Measurements from ENCODE around the gene AKR1C8. TPM values are rescaled to one million over a fixed set of nuclear protein-coding genes. Genes with fewer than 3 reads are reported as not detected.

AKR1C8 gene
- polyA plus RNA-seq, 1 donor from 2014 or later: 0.54 TPM

- H4K20me1 ChIP-seq (ENCODE audit: insufficient read depth): no peaks in the 10 kb centered on the region
- no peaks in the 10 kb centered on the region for H3K79me2 ChIP-seq (replicated peaks; ENCODE audit: insufficient read depth, low read length)
- no peak overlapping the region for H2AFZ ChIP-seq (ENCODE audit: low read depth, low read length)
- no peak overlapping the region for H3K9ac ChIP-seq (ENCODE audit: low read length)
- H3K36me3 ChIP-seq (ENCODE audit: insufficient read depth, low read length): no peaks in the 10 kb centered on the region
- H3K4me3 ChIP-seq (ENCODE audit: low read length): no peak overlapping the region
- H3K4me2 ChIP-seq (ENCODE audit: low read length): no peak overlapping the region
- TF ChIP-seq SMC3 (conservative IDR thresholded peaks at IDR 0.05; ENCODE audit: poor library complexity) (no peak), RAD21 (conservative IDR thresholded peaks at IDR 0.05) (no peak), CTCF (IDR thresholded peaks at IDR 0.05; ENCODE audit: poor library complexity, severe bottlenecking) (no peak), REST (IDR thresholded peaks at IDR 0.05; ENCODE audit: borderline replicate concordance) (no peak), MXI1 (conservative IDR thresholded peaks at IDR 0.05; ENCODE audit: poor library complexity, severe bottlenecking) (no peak), TAF1 (IDR thresholded peaks at IDR 0.05; ENCODE audit: low read depth) (no peak)
- no peaks in the 10 kb centered on the region for H3K9me2 ChIP-seq (ENCODE audit: insufficient read depth, low read length)
- H3K9me3 ChIP-seq (ENCODE audit: low read length): no peaks in the 10 kb centered on the region
- H3F3A ChIP-seq (ENCODE audit: insufficient read depth, low read length, poor library complexity, severe bottlenecking): no peaks in the 10 kb centered on the region
- no peak overlapping the region for H3K27ac ChIP-seq (ENCODE audit: low read length)
- H3K27me3 ChIP-seq (ENCODE audit: insufficient read depth, low read depth, low read length): no peaks in the 10 kb centered on the region
Measured at GRCh38 chr10:5108658-5109416, 76.1 kb downstream of the AKR1C8 start.

GRCh38 chr10:5107860-5108526 lies 77.0 kb downstream of the AKR1C8 start:
- Histone ChIP-seq H3F3A (ENCODE audit: insufficient read depth, low read length, poor library complexity, severe bottlenecking) (no peaks in the 10 kb centered on the region), H3K9me3 (ENCODE audit: low read length) (no peaks in the 10 kb centered on the region), H3K27me3 (ENCODE audit: insufficient read depth, low read depth, low read length) (no peaks in the 10 kb centered on the region), H3K9me2 (ENCODE audit: insufficient read depth, low read length) (no peaks in the 10 kb centered on the region), H3K79me2 (replicated peaks; ENCODE audit: insufficient read depth, low read length) (no peaks in the 10 kb centered on the region), H3K4me3 (ENCODE audit: low read length) (no peak overlapping the region), H3K4me2 (ENCODE audit: low read length) (no peak overlapping the region), H2AFZ (ENCODE audit: low read depth, low read length) (no peak overlapping the region), H4K20me1 (ENCODE audit: insufficient read depth) (no peaks in the 10 kb centered on the region), H3K9ac (ENCODE audit: low read length) (no peak overlapping the region), H3K36me3 (ENCODE audit: insufficient read depth, low read length) (no peaks in the 10 kb centered on the region), H3K27ac (ENCODE audit: low read length) (no peak overlapping the region)
- no peak for TF ChIP-seq REST (IDR thresholded peaks at IDR 0.05; ENCODE audit: borderline replicate concordance)
- no peak for TF ChIP-seq POLR2AphosphoS5 (IDR thresholded peaks at IDR 0.05)
- TF ChIP-seq CTCF (IDR thresholded peaks at IDR 0.05; ENCODE audit: poor library complexity, severe bottlenecking): no peak
- TF ChIP-seq EZH2 (IDR thresholded peaks at IDR 0.05; ENCODE audit: borderline replicate concordance, insufficient read depth, low read length, poor library complexity, severe bottlenecking): no peak
- TF ChIP-seq TAF1 (IDR thresholded peaks at IDR 0.05; ENCODE audit: low read depth): no peak
- no peak for TF ChIP-seq SMC3 (conservative IDR thresholded peaks at IDR 0.05; ENCODE audit: poor library complexity)
- TF ChIP-seq EP300 (conservative IDR thresholded peaks at IDR 0.05; ENCODE audit: poor library complexity, severe bottlenecking): no peak
- TF ChIP-seq RAD21 (conservative IDR thresholded peaks at IDR 0.05): no peak
- no peak for TF ChIP-seq MXI1 (conservative IDR thresholded peaks at IDR 0.05; ENCODE audit: poor library complexity, severe bottlenecking)
